NAMALWA (cell line): ENCODE results near the gene GUCY1A1.

ENCODE experiments used
- DNase-seq: peaks from one replicate; pipeline ENCODE4 v3.0.0-alpha.2; 2015; ENCODE audit warnings: low spot score

GUCY1A1 gene

DNA sequence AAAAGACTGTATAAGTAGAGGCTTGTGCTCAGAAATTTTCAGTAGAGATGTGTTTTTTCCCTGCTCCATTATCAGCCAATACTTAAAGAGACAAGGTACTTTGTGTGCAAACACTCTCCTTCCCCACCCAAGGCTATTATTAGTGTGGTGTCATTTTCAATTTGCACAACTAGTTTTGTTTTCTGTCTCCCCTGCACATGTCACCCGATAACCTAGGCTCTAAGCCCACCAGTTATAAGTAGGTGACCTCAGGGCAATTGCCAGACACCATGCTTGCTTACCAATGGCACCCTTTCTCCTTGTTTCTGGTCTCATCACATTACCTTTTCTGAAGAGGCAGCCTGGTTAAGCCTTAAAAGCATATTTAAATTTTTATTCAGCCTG lies 8.0 kb upstream of the GUCY1A1 start:
- no peak for DNase-seq

DNA sequence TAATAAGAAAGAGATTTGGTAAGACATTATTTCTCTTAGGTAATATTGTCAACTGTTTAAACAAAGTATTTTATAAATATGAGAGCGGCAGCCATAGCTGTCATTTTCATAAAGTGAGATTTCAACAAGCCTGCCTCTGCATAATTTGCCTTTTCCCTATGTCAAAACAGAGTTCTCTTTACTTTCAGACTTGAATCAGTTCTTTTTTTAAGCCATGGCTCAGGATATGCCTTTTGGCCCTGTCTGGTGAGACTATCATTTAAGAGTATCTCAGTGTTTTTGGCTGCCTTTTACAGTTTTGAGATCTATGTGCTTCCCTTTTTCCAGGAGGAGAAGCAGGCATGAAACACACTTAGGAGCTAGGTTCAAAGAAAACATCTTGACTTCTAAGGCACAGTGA lies 7.5 kb upstream of the GUCY1A1 start:
- DNase-seq: no peak

DNA sequence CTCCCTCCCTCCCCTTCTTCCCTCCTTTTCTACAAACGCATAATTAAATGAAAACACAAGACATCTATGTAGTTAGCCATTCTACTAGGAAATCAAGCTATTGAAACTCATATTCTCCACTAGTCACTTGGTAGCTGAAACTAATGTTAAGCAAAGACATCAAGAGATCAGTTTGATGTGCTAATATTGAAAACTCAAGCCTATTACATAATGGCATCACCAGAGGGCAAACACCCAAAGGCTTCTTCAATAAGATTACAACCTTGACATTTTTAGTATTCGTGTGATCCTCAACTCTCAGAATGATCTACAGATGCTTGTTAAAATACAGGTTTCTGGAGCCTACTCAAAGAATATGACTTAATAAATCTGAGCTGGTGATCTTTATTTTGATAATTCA lies 6.2 kb upstream of the GUCY1A1 start:
- no peak for DNase-seq

DNA sequence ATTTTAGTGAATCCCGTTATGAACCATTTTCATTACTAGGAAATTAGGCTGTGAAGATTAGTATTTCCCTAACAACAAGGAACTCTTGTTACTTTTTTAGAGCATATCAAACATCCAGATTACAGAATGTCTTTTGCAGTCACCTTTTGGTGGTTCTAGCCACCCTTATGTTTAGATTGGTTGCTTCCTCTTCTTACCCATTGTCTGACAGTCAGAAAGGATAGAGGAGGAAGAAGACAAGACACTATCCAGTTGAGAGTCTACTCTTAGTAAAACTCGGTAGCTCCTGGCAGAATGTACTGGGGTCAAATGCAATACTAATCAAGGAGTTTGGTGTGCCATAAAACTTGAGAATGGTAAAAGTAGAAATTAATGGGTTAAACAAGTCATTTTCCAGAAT lies 1.6 kb upstream of the GUCY1A1 start:
- DNase-seq: no peak

DNA sequence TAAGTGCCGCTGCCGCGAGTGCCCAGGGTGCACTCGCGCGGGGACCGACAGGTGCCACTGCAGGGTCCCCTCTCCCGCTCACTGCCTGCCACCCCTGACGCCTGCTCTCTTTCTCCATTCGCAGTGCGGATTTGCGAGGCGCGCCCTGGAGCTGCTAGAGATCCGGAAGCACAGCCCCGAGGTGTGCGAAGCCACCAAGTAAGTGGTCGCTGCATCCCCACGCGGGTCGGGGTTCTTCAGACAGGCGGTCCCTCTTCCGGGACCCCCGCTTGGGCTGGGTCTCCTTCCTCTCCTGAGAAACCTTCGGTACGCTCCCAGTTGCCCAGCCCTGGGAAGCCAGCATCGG lies 547 bp downstream of the GUCY1A1 start:
- no peak for DNase-seq

DNA sequence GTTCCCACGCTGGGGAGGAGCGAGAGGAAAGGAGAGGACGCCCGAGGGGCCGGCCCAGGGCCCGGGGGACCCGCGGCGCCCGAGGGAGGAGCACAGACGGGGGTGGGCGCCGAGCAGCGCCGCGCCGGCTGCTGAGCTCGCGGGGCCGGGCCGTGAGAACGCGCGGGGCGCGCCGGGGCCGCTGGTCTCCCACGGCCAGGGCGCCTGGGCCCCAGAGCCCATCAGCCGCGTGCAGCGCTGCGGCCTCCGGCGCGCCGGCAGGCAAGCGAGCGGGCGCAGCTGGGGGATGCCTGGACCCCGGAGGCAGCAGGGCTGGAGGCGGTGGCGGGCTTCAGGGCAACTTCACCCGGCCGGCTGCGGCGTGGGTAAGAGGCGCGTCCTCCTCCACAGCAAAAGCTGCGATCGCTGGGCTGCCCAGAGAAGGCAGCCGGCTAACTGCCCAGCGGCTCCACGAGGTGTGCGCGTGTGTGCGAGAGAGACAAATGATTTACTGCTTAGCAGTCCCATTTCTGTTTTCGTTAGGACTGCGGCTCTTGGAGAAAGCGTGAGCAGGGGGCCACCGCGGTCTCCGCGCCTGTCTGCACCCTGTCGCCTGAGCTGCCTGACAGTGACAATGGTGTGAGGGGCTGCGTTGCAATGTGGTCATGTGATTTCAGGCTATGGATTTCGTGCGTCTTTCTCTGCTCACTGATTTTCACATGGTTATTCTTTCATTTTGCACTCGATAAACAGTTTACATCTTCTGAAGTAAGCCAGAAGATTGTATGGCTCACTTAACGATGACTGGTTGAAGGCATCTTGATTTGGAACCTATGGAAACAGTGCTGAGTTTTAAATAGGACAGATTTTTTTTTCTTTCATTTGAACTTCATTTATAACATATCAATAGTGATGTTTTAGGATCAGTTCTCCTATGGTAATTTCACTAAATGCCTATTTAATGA lies 1.2 kb downstream of the GUCY1A1 start:
- no peak for DNase-seq

DNA sequence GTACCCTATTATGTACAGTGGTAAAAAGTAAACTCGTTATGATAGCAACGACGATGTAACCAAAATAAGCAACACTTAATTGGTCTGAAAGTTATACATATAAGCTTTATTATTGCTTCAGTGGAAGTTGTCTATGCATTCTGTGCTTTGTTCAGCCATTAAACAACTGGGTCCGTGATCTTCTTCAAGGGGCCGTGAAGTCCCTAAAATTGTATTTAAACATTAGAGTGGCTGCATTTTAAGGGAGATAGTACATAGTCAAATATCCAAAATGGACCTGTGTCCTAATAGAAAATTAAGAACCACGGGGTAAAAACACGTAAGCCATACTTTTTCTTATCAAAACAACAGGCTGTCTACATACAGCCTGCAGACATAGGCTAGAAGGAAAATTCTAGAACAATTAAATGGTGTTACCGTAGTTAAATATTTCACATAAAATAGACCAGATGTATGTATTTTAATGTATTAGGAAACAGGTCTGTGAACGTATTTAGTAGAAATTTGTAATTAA lies 2.1 kb downstream of the GUCY1A1 start:
- DNase-seq: no peak

DNA sequence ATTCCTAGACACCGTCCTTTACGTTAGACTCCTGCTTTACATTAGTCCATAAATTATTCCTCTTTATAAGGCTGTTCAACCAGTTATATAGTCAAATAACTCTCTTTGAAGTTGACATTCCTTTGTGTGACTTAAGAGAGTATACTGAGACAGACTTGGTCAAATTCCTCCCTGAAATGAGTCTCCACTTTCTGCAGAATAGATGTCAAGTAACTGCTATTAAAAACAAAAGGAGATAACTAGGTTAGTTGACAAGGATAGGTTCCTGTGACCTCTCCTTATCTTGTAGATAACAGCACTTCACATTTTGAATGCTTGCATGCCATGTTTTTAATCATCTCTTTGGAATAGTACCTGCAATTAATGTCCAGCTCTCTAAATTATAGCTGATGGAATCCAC lies 5.7 kb downstream of the GUCY1A1 start:
- DNase-seq: no peak

DNA sequence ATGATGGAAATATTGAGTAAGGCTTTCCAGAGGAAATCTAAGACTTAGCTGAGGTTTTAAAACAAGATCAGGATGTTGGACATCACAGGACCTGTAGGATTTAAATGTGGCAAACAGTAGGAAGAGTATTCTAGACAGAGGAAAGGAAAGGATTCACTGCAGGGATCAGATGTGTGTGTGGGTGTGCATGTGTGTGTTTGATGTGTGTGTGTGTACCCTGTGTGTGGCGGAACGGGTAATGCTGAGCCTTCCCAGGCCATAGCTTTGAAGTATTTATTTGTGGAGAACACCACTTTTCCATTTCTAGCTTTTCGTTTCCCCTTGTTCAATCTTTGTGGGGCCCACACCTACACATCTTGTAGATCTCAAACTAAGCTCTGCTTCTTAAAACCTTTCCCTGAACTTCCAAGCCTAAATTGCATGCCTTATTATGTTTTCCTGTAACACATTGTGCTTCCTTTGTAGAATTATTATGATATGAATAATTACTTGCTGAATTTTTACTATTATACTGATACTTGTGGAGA lies 6.9 kb downstream of the GUCY1A1 start:
- no peak for DNase-seq

DNA sequence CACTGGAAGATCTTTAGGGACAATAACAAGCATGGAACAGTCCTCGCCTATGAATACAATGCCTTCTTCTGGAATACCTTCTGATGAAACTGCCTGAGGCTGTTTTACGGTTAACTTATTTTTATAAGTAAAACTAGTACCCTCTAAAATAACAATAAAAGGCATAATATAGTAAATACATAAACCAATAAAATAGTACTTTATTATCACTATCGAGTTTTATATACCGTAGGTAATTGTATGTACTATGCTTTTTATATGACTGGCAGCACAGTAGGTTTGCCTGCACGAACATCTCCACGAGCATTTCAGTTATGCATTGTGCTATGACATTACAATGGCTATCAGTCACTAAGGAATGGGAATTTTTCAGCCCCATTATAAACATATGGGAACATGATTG lies 8.0 kb downstream of the GUCY1A1 start:
- DNase-seq: no peak

DNA sequence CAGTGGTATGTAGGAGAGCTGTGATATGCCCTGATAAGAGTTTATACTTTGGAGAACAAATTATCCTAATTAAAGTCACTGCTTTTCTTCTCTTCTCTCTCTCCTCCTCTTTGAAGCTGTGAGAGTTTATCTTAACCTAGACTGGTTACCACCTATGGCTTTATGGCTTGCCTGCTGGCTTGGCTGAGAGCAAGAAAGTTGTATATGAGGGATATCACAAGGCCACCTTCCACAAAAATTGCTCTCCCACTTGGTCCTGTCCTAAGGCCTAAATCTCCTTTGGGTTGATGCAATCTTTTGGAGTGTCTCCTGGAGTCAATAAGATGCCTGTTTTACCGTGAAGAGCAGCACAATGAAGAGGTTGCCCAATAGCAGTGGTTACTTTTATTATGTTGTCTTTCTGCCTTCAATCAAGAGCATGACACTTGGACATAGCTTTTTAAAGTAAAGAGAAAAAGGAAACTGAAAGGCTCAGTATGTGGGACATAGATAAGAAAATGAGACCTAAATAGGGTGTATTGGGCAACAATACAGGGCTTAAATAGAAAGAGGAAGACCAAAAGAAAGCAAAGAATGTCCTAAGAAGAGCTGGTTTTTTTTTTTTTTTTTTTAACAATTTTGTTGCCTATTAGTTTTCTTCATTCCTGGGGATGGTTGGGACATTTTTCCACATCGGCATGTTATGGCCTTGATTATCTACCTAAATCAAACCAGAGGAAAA lies 9.2 kb downstream of the GUCY1A1 start:
- no peak for DNase-seq

DNA sequence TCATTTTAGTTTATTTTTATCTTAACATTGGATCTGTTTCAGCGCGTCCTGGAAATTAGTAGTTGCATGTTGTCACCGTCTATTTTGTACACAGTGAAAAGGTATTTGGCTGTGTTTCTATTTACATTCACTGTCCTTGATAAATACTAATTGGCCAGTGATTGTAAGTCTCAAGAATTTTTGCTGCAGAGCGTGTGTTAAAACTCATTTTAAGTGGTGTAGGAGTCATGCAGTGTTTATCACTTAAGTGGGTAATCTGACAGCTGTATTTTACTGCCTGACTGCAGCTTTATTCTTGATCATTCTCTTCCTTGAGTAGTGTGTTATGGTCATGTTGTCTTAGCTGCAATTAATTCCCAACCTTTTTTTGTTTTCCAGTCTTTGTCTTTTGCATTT lies 9.8 kb downstream of the GUCY1A1 start:
- no peak for DNase-seq

DNA sequence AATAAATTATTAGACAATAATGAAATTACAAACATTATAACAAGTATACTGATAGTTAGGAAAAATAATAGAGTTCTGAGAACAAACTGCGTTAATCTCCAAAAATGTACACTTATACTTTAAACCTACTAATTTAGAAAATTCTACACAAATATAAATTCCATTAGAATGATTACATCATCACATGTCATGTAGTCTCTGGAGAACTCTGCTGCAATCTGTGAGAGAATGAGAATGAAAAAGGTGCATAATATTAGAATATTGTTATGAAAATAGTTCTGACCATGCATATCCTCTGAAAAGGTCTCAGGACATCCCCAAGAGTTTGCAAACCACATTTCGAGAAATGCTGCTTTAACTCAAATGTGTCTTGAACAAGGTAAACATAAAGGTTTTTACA lies 11.4 kb downstream of the GUCY1A1 start:
- DNase-seq: no peak

DNA sequence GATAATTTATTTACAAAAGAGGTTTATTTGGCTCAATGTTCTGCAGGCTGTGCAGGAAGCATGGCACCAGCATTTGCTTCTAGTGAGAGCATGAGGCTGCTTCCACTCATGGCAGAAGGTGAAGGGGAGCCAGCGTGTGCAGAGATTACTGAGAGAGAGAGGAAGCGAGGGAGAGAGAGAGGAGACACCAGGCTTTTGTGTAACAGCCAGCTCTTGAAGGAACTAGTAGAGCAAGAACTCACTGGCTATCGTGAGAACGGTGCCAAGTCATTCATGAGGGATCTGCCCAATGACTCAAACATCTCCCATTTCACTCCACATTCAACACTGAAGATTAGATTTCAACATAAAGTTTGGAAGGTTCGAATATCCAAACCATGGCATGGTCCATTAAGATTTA lies 12.7 kb downstream of the GUCY1A1 start:
- DNase-seq: no peak

DNA sequence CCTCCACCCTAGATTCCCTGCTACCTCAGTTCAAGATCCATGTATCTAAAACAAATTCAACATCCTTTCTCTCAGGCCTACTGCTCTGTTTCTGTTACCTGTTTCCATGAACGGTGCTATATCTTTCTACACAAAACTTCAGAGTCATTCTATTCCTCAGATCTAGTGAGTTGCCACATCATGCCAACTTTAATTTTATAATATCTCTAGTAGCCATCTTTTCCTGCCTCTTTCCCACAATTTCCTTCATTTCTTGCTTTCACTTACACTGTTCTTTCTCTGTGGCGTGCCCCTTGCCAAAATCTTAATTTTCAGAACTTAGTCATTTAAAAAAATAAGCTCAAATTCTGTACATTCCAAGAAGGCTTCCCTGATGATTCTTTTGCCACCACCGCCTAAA lies 15.2 kb downstream of the GUCY1A1 start:
- no peak for DNase-seq

DNA sequence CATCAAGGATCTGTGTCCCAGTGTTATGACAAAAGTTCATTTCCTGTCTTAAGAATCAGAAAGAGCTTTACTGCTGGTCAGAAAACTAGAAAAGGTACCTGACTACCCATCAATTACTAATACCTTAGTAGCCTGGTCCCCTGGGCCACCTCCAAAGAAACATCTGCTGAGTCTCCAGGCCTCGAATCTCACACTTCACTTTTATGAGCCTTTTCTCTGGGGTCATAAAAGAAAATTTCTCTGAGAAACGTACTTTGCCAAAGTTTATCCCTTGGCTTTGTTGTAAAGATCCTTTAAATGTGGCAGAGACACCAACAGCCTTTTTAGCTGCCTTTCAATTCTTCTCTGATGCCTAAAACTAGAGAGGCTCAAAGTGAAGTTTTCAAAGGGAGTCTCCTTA lies 17.8 kb downstream of the GUCY1A1 start:
- DNase-seq: no peak

DNA sequence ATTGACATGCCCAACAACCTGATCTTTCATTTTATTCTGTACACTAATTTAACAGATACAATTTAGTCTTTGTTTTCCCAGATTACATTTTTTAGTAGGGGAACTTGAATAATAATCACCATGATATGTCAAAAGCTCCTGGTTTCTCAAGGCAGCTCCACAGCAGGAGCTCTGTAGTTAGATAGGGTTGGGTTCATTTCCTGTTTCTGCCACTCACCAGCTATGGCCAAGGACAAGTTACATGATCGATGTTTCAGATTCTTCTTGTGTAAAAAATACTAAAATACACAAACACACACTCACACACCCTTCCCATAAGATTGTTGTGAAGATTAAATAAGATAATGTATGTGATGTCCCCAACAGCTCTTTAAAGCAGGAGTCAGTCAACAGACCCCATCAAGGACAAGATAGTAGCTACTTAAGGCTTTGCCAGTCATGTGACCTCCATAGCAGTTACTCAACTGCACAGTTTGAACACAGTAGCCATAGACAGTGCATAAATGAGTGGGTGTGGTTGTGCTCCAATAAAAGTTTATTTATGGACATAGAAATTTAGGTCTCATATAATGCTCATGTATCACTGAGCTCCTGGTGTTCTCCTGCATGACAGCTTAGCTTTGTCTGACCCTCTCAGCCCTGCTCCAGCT lies 18.4 kb downstream of the GUCY1A1 start:
- no peak for DNase-seq

DNA sequence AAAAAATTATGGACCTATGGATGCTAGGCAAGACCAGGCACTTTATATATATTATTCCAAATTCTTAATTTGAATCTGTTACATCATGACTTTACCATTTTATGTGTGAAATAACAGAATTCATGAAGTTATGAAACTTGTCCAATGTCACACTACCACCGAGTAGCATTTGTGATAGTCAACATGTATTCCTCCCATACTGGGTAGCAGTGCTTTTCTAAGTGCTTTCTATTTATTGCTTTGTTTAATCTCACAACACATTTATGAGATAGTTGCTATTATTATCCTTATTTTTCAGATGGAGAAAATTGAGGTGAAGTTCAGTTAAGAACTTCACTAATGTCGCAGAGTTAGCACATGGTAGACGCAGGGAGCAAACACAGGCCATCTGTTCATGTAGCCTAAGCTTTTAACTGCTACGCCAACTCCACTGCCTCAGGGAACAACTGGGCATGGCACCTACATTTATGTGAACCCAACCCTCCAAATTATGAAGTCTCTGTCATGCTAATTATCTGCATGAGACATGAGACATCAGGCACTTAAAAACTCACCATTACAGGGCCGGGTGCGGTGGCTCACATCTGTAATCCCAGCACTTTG lies 20.8 kb downstream of the GUCY1A1 start:
- DNase-seq: no peak

DNA sequence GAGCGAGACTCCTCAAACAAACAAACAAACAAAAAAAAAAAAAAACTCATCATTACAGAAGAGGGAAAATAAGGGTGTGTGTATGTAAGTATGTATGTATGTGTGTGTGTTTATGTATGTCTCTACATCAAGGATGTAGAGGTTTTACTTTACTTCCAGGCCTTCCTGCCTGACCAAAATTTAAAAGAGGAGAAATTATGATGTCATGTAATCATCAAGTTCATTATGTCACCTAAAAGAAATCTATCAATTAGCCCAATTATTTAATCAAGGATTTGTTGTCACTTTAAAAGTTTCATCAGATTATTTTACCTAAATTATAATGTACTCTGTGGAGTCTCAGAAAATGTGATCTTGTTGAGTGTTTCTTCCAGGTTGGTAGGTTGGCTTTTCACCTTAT lies 21.6 kb downstream of the GUCY1A1 start:
- DNase-seq: no peak

DNA sequence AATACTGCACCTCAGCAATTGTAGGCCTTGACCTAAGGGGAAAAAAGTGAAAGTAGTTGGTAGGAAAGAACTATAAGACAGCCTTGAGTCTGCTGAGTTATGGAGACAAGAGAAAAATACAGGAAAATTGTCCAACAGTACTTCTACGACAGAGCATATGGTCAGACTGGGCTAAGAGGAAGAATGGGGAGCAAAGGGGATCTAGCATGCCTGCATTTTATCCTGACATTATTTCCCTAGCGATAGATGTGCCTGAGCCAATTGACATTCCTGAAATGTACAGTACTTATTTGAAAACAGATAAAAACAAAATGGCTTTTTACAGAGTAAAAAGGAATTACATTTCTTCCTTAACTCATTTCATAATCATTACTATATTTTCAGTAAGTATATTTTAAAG lies 22.2 kb downstream of the GUCY1A1 start:
- no peak for DNase-seq

DNA sequence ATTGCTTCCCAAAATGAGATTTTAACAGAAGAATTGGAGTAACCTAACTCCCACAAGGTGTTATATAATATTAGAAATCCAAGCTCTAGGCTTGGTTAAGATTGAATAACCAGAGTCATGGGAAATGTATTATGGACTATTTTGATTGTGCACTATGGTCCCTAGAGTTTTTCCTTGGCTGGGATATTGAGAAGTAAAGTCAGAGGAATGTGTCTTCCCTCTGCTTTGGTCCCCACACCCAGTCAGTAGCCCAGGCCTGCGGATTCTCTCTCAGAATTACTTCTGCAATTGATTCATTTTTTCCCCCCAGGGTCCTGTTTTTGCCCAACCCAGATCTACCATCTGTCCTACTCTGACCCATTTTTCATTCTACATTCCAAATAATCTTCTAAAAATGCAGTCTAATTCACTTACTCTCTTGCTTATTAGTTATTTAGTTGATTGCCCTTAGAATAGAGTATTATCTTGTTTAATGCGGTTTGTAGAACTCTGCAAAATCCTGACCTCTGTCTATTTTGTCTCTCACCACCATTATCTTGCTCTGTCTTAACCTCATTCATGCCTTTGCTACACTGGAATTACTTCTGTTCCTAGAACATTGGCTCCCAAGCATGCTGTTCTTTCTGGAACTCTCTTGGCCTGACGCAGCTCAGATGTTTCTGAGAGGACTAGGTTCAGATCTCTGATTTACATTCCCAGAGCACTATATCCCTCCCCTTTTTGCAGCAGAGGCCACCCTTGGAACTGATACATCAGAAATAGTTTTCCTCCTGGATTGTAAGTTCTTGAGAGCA lies 23.6 kb downstream of the GUCY1A1 start:
- DNase-seq: no peak
